Neural progenitor cell (in vitro differentiated cells): ENCODE results near the gene TM9SF4. TPM values are rescaled to one million over a fixed set of nuclear protein-coding genes. Genes with fewer than 3 reads are reported as not detected.
A peak's percentile ranks its signal among the peaks of the same experiment; 100 is the strongest.

Experiments
- DNase-seq: peaks from one replicate; pipeline ENCODE4 v3.0.0-alpha.2; 2016; ENCODE audit warnings: low spot score
- H2AFZ ChIP-seq: fragments of 200-600 bp; sonication (generic); replicated peaks from 2 replicates; pipeline ENCODE4 v1.6.1; 2016; ENCODE audit warnings: antibody characterized with exemption
- H3F3A ChIP-seq: fragments of 200-600 bp; sonication (generic); 2 replicates; pipeline ENCODE4 v1.6.1; 2016; ENCODE audit warnings: antibody characterized with exemption, low read depth
- H3K27ac ChIP-seq: fragments of 200-600 bp; sonication (generic); 2 replicates; pipeline ENCODE4 v1.5.1; 2016; ENCODE audit warnings: mild to moderate bottlenecking
- H3K27me3 ChIP-seq: fragments of 200-600 bp; sonication (generic); 2 replicates; pipeline ENCODE4 v1.6.1; 2016; ENCODE audit warnings: mild to moderate bottlenecking, moderate library complexity
- H3K36me3 ChIP-seq: fragments of 200-600 bp; sonication (generic); 2 replicates; pipeline ENCODE4 v1.5.1; 2016
- H3K4me1 ChIP-seq: fragments of 200-600 bp; sonication (generic); 2 replicates; pipeline ENCODE4 v1.6.1; 2016; ENCODE audit warnings: mixed run types
- H3K4me2 ChIP-seq: fragments of 200-600 bp; sonication (generic); 2 replicates; pipeline ENCODE4 v1.6.1; 2016
- H3K4me3 ChIP-seq: fragments of 200-600 bp; sonication (generic); 2 replicates; pipeline ENCODE4 v1.5.1; 2016
- H3K79me2 ChIP-seq: fragments of 200-600 bp; sonication (generic); 2 replicates; pipeline ENCODE4 v1.6.1; 2016; ENCODE audit warnings: low read depth
- H3K9ac ChIP-seq: fragments of 200-600 bp; sonication (generic); 2 replicates; pipeline ENCODE4 v1.6.1; 2016
- H3K9me3 ChIP-seq: fragments of 200-600 bp; sonication (generic); 2 replicates; pipeline ENCODE4 v1.5.1; 2016; ENCODE audit warnings: low read depth
- H4K20me1 ChIP-seq: fragments of 200-600 bp; sonication (generic); 2 replicates; pipeline ENCODE4 v1.6.1; 2016; ENCODE audit warnings: low read depth
- H3K27ac Mint-ChIP-seq: 3 replicates; pipeline ENCODE4 v1.8.0; 2021; ENCODE audit warnings: mixed read lengths
- H3K27me3 Mint-ChIP-seq: 2 replicates; pipeline ENCODE4 v1.8.0; 2022; ENCODE audit warnings: low read depth, mild to moderate bottlenecking, inconsistent platforms, moderate library complexity, mixed read lengths; ENCODE audit not compliant: insufficient read depth
- H3K36me3 Mint-ChIP-seq: 3 replicates; pipeline ENCODE4 v1.8.0; 2021; ENCODE audit warnings: mixed read lengths
- H3K4me1 Mint-ChIP-seq: 3 replicates; pipeline ENCODE4 v1.8.0; 2021; ENCODE audit warnings: mixed read lengths
- H3K4me3 Mint-ChIP-seq: 3 replicates; pipeline ENCODE4 v1.8.0; 2021; ENCODE audit warnings: mild to moderate bottlenecking, moderate library complexity, mixed read lengths
- H3K9me3 Mint-ChIP-seq: 3 replicates; pipeline ENCODE4 v1.8.0; 2020; ENCODE audit warnings: mixed read lengths
- EZH2 ChIP-seq: fragments of 200-600 bp; sonication (generic); IDR thresholded peaks from 2 replicates; pipeline ENCODE4 v1.6.1; 2017; ENCODE audit warnings: antibody characterized with exemption, mild to moderate bottlenecking, moderate library complexity
- EZH2phosphoT487 ChIP-seq: fragments of 200-600 bp; sonication (generic); IDR thresholded peaks from 2 replicates; pipeline ENCODE4 v1.6.1; 2017; ENCODE audit warnings: antibody characterized with exemption
- total RNA-seq: library from RNA; depleted of rRNA; stranded (reverse); fragments of >200 nt; gene quantifications from 2 replicates; pipeline ENCODE4 v1.2.3, GENCODE V29; 2015; ENCODE audit warnings: low replicate concordance
- TF ChIP-seq, protein P1 (sequence below): fragments of 200-600 bp; sonication (generic); IDR thresholded peaks from 2 replicates; pipeline ENCODE4 v1.5.1; 2017; ENCODE audit warnings: antibody characterized with exemption, mild to moderate bottlenecking

The TM9SF4 gene
- total RNA-seq, 1 donor from 2014 or later = 27.9 TPM

DNA sequence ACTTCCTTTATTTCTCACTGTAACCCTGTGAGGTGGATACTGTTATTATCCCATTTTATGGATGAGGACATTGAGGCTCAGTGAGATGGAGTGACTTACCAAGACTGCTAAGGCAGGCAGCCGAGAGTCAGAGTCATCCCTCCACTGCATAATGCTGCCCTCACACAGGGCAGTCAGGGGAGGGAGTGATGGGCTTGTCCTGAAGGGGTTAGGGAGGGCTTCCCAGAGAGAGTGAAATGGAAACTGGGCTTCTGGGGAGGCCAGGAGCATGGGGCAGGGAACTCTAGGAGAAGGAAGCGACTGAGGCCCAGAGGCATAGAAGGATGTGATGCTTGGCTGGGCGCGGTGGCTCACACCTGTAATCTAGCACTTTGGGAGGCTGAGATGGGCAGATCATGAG, 31.1 kb downstream of the TM9SF4 start:
- no peaks in the 10 kb centered on the region for H3K4me1 ChIP-seq
- Mint-ChIP-seq H3K36me3 (peaks cover 42% of the 10 kb centered on the region), H3K4me1 (no peaks in the 10 kb centered on the region), H3K27ac (no peak overlapping the region), H3K9me3 (no peaks in the 10 kb centered on the region), H3K4me3 (no peak overlapping the region), H3K27me3 (no peaks in the 10 kb centered on the region)
- no peak overlapping the region for H3K27ac ChIP-seq
- H3K9ac ChIP-seq = no peak overlapping the region
- no peaks in the 10 kb centered on the region for H3K27me3 ChIP-seq
- H3F3A ChIP-seq = no peaks in the 10 kb centered on the region
- peaks cover 6% of the 10 kb centered on the region for H4K20me1 ChIP-seq
- no peak overlapping the region for H3K4me3 ChIP-seq
- DNase-seq = no peak
- H2AFZ ChIP-seq = no peak overlapping the region
- H3K79me2 ChIP-seq = no peaks in the 10 kb centered on the region
- H3K9me3 ChIP-seq = no peaks in the 10 kb centered on the region
- no peak overlapping the region for H3K4me2 ChIP-seq
- H3K36me3 ChIP-seq = no peaks in the 10 kb centered on the region
- TF ChIP-seq, protein P1, sequence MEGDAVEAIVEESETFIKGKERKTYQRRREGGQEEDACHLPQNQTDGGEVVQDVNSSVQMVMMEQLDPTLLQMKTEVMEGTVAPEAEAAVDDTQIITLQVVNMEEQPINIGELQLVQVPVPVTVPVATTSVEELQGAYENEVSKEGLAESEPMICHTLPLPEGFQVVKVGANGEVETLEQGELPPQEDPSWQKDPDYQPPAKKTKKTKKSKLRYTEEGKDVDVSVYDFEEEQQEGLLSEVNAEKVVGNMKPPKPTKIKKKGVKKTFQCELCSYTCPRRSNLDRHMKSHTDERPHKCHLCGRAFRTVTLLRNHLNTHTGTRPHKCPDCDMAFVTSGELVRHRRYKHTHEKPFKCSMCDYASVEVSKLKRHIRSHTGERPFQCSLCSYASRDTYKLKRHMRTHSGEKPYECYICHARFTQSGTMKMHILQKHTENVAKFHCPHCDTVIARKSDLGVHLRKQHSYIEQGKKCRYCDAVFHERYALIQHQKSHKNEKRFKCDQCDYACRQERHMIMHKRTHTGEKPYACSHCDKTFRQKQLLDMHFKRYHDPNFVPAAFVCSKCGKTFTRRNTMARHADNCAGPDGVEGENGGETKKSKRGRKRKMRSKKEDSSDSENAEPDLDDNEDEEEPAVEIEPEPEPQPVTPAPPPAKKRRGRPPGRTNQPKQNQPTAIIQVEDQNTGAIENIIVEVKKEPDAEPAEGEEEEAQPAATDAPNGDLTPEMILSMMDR = no peak
- TF ChIP-seq EZH2phosphoT487 (no peak), EZH2 (no peak)

DNA sequence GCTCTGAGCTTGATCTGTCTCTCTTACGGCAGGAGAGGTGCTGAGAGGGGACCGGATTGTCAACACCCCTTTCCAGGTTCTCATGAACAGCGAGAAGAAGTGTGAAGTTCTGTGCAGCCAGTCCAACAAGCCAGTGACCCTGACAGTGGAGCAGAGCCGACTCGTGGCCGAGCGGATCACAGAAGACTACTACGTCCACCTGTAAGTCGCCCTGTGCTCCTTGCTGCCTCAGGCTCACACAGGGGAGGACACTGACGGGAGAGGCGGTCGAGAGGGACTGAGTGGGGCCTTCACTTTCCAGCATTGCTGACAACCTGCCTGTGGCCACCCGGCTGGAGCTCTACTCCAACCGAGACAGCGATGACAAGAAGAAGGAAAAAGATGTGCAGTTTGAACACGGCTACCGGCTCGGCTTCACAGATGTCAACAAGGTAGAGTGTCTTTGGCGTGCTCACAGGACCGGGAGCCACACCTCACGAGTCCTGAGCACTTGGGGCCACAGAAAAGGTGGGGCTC, 32.0 kb downstream of the TM9SF4 start:
- Mint-ChIP-seq H3K27ac (peak overlapping the region; percentile 27), H3K4me3 (peak overlapping the region; percentile 52), H3K4me1 (no peaks in the 10 kb centered on the region), H3K27me3 (peaks cover 2% of the 10 kb centered on the region), H3K9me3 (no peaks in the 10 kb centered on the region), H3K36me3 (peaks cover 48% of the 10 kb centered on the region)
- no peaks in the 10 kb centered on the region for H3K27me3 ChIP-seq
- no peak overlapping the region for H2AFZ ChIP-seq
- no peak overlapping the region for H3K27ac ChIP-seq
- no peak overlapping the region for H3K4me2 ChIP-seq
- H3K79me2 ChIP-seq = no peaks in the 10 kb centered on the region
- H4K20me1 ChIP-seq = peaks cover 6% of the 10 kb centered on the region
- no peak overlapping the region for H3K9ac ChIP-seq
- H3K9me3 ChIP-seq = no peaks in the 10 kb centered on the region
- no peak overlapping the region for H3K4me3 ChIP-seq
- H3F3A ChIP-seq = no peaks in the 10 kb centered on the region
- no peak for DNase-seq
- H3K36me3 ChIP-seq = no peaks in the 10 kb centered on the region
- TF ChIP-seq EZH2phosphoT487 = no peak
- TF ChIP-seq, protein P1 = no peak
- TF ChIP-seq EZH2 = no peak
- H3K4me1 ChIP-seq = no peaks in the 10 kb centered on the region

DNA sequence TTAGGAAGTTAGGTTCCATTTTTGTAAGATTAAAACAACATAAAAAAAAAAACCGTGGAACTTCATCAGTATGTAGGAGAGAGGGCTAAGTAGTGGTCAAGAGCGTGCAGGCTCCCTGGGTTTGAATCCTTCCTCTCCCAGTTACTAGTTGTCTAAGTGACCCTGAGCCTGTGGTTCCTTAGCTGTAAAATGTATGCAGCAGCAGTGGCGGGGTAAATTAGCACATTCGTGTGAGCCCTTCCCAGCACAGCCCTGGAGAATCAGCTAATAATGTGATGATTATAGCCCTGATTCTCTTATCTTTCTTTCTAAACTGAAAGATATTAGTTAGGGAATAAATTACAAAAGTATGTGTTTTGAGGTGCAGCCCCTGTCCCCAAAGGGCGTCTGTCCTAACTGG, 32.6 kb downstream of the TM9SF4 start:
- no peak overlapping the region for H2AFZ ChIP-seq
- no peaks in the 10 kb centered on the region for H3K79me2 ChIP-seq
- no peaks in the 10 kb centered on the region for H3K27me3 ChIP-seq
- TF ChIP-seq EZH2 (no peak), EZH2phosphoT487 (no peak)
- TF ChIP-seq, protein P1 = no peak
- no peak overlapping the region for H3K4me3 ChIP-seq
- no peak overlapping the region for H3K27ac Mint-ChIP-seq
- H3K9ac ChIP-seq = no peak overlapping the region
- peaks cover 48% of the 10 kb centered on the region for H3K36me3 Mint-ChIP-seq
- H3K4me1 ChIP-seq = no peaks in the 10 kb centered on the region
- H3K4me3 Mint-ChIP-seq = no peak overlapping the region
- no peak overlapping the region for H3K4me2 ChIP-seq
- H3K27me3 Mint-ChIP-seq = peaks cover 2% of the 10 kb centered on the region
- H3F3A ChIP-seq = no peaks in the 10 kb centered on the region
- no peak overlapping the region for H3K27ac ChIP-seq
- H3K4me1 Mint-ChIP-seq = no peaks in the 10 kb centered on the region
- H3K36me3 ChIP-seq = peaks cover under 1% of the 10 kb centered on the region
- peaks cover 6% of the 10 kb centered on the region for H4K20me1 ChIP-seq
- no peaks in the 10 kb centered on the region for H3K9me3 Mint-ChIP-seq
- no peak for DNase-seq
- H3K9me3 ChIP-seq = no peaks in the 10 kb centered on the region
